ENCODE measurements around the gene KIF2C.

The KIF2C gene

GRCh38 chr1:44739307-44740178 lies at the start of gene KIF2C:
Gene KIF2C (plus strand): TSS chr1:44739837. CDS start chr1:44739933, 96 bp downstream.
- H3K4me2 ChIP-seq: peak within 1 kb of the TSS; percentile 87
- TF ChIP-seq CTCF (conservative IDR thresholded peaks at IDR 0.05; ENCODE audit: low read depth, low read length): no peak
- H2AFZ ChIP-seq (ENCODE audit: low read depth): peak within 1 kb of the TSS; percentile 84
- no peaks in the 10 kb centered on the region; the same call in 1 of the 2 replicates for H3K36me3 ChIP-seq (ENCODE audit: insufficient read depth)
- no peaks in the 10 kb centered on the region for H3K27me3 ChIP-seq (ENCODE audit: insufficient read depth, low read depth)
- peak within 1 kb of the TSS; percentile 83 for H3K4me3 ChIP-seq (IDR thresholded peaks at IDR 0.05; ENCODE audit: insufficient read depth, low read depth, low read length)
- H4K20me1 ChIP-seq (ENCODE audit: insufficient read depth): no peaks in the 10 kb centered on the region
- peak within 1 kb of the TSS; percentile 64 for H3K9ac ChIP-seq
- H3K4me1 ChIP-seq (ENCODE audit: low read depth, poor library complexity, severe bottlenecking): peaks cover 37% of the 10 kb centered on the region
- peaks cover 48% of the 10 kb centered on the region for H3K79me2 ChIP-seq (ENCODE audit: insufficient read depth, low read depth)
- peak within 1 kb of the TSS; percentile 53 for H3K27ac ChIP-seq

DNA sequence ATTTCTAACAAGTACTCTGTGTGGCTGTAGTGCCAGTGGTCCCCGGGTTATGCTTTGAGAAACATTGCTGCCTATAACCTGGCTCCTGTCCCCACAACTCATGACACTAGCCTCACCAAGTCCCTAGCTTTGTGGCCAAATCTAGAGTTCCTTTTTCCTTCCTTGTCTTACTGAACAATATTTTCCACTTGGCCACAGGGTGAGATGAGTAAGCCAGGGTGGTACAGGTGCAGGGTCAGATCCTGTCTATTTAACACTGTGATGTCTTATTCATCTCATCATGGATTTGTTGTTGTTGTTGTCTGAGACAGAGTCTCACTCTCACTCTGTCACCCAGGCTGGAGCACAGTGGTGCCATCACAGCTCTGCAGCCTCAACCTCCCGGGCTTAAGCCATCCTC lies 46.5 kb upstream of the KIF2C start:
- H3K4me2 ChIP-seq: no peak overlapping the region
- no peak overlapping the region for H2AFZ ChIP-seq (ENCODE audit: low read depth)
- no peaks in the 10 kb centered on the region for H4K20me1 ChIP-seq (ENCODE audit: insufficient read depth)
- no peak for TF ChIP-seq CTCF (conservative IDR thresholded peaks at IDR 0.05; ENCODE audit: low read depth, low read length)
- no peaks in the 10 kb centered on the region for H3K79me2 ChIP-seq (ENCODE audit: insufficient read depth, low read depth)
- no peaks in the 10 kb centered on the region for H3K27me3 ChIP-seq (ENCODE audit: insufficient read depth, low read depth)
- H3K9ac ChIP-seq: no peak overlapping the region
- no peaks in the 10 kb centered on the region for H3K36me3 ChIP-seq (ENCODE audit: insufficient read depth)
- H3K27ac ChIP-seq: no peak overlapping the region
- H3K4me1 ChIP-seq (ENCODE audit: low read depth, poor library complexity, severe bottlenecking): peaks cover 7% of the 10 kb centered on the region
- H3K4me3 ChIP-seq (IDR thresholded peaks at IDR 0.05; ENCODE audit: insufficient read depth, low read depth, low read length): no peak overlapping the region

DNA sequence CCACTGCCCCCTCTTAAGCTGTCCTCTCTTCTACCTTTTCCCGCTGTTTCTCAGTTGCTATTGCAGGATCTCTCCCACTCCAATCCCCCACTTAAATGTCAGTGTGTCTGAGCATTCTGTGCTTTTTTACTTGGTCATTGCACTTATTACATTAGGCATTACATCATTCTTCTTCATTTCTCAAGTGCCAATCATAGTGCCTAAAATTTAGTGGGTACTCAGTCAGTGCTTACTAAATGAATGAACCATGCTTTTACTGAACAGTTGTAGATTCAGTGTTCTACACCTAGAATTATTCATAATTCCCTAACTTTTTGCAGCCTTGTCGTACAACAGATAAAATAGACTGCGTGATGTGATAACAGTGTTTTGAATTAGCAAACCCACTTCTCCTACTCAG lies 45.7 kb upstream of the KIF2C start:
- Histone ChIP-seq H2AFZ (ENCODE audit: low read depth) (no peak overlapping the region), H3K27me3 (ENCODE audit: insufficient read depth, low read depth) (no peaks in the 10 kb centered on the region), H3K4me1 (ENCODE audit: low read depth, poor library complexity, severe bottlenecking) (peaks cover 7% of the 10 kb centered on the region), H3K27ac (no peak overlapping the region), H3K79me2 (ENCODE audit: insufficient read depth, low read depth) (no peaks in the 10 kb centered on the region), H3K4me3 (IDR thresholded peaks at IDR 0.05; ENCODE audit: insufficient read depth, low read depth, low read length) (no peak overlapping the region), H3K36me3 (ENCODE audit: insufficient read depth) (no peaks in the 10 kb centered on the region), H4K20me1 (ENCODE audit: insufficient read depth) (no peaks in the 10 kb centered on the region), H3K9ac (no peak overlapping the region), H3K4me2 (no peak overlapping the region)
- TF ChIP-seq CTCF (conservative IDR thresholded peaks at IDR 0.05; ENCODE audit: low read depth, low read length): no peak

- H3K79me2 ChIP-seq (ENCODE audit: insufficient read depth, low read depth): no peaks in the 10 kb centered on the region
- no peak overlapping the region for H2AFZ ChIP-seq (ENCODE audit: low read depth)
- H3K4me3 ChIP-seq (IDR thresholded peaks at IDR 0.05; ENCODE audit: insufficient read depth, low read depth, low read length): no peak overlapping the region
- no peak overlapping the region for H3K27ac ChIP-seq
- H3K9ac ChIP-seq: no peak overlapping the region
- H3K36me3 ChIP-seq (ENCODE audit: insufficient read depth): no peaks in the 10 kb centered on the region
- peaks cover 7% of the 10 kb centered on the region for H3K4me1 ChIP-seq (ENCODE audit: low read depth, poor library complexity, severe bottlenecking)
- H3K4me2 ChIP-seq: no peak overlapping the region
- no peaks in the 10 kb centered on the region for H3K27me3 ChIP-seq (ENCODE audit: insufficient read depth, low read depth)
- no peak for TF ChIP-seq CTCF (conservative IDR thresholded peaks at IDR 0.05; ENCODE audit: low read depth, low read length)
- H4K20me1 ChIP-seq (ENCODE audit: insufficient read depth): no peaks in the 10 kb centered on the region
Observed at GRCh38 chr1:44694863-44695478, 44.7 kb upstream of the KIF2C start.

Measured in KMS-11 (cell line).